Suprapubic skin (tissue), 4 donors: ENCODE results near the gene LRRC4C.

ENCODE experiments used
- CTCF ChIP-seq, 2 donors: fragments of 200-600 bp in 1 of 2; fragments of 450-650 bp in 1 of 2; sonication (generic) in 1 of 2; IDR thresholded peaks; one replicate each; pipeline ENCODE4 v1.5.1; 2016 to 2019; ENCODE audit warnings: antibody characterized with exemption in 2 of 2, mild to moderate bottlenecking in 1 of 2, moderate library complexity in 1 of 2
- POLR2A ChIP-seq, 2 donors: fragments of 450-650 bp; IDR thresholded peaks; one replicate each; pipeline ENCODE4 v1.6.1; 2017; ENCODE audit warnings: antibody characterized with exemption in 2 of 2, mild to moderate bottlenecking in 2 of 2, moderate library complexity in 2 of 2
- POLR2AphosphoS5 ChIP-seq, 3 donors: sonication (generic); formaldehyde crosslinking; IDR thresholded peaks; one replicate each; pipeline ENCODE4 v1.6.1; 2017; ENCODE audit warnings: antibody characterized with exemption in 3 of 3

- no peak for TF ChIP-seq POLR2A (IDR thresholded peaks at IDR 0.05)
- TF ChIP-seq CTCF (IDR thresholded peaks at IDR 0.05), result no peak
- TF ChIP-seq POLR2AphosphoS5 (IDR thresholded peaks at IDR 0.05), result no peak
Measured at GRCh38 chr11:41414771-41415440, 44.5 kb downstream of the LRRC4C start.
